HFFc6 (cell line): ENCODE results near the gene AFF1. TPM values are rescaled to one million over a fixed set of nuclear protein-coding genes. Genes with fewer than 3 reads are reported as not detected.

Experiments used
- DNase-seq: peaks from one replicate; pipeline ENCODE4 v3.0.0-alpha.2; 2018
- H3K27ac Mint-ChIP-seq: 2 replicates; pipeline ENCODE4 v1.8.0; 2020; ENCODE audit warnings: mild to moderate bottlenecking, mixed read lengths
- H3K27me3 Mint-ChIP-seq: 2 replicates; pipeline ENCODE4 v1.8.0; 2021; ENCODE audit warnings: mild to moderate bottlenecking, moderate library complexity, mixed read lengths; ENCODE audit not compliant: insufficient read depth
- H3K36me3 Mint-ChIP-seq: 2 replicates; pipeline ENCODE4 v1.8.0; 2021; ENCODE audit warnings: low read depth, mixed read lengths
- H3K4me1 Mint-ChIP-seq: 2 replicates; pipeline ENCODE4 v1.8.0; 2020; ENCODE audit warnings: low read depth, mixed read lengths
- H3K4me3 Mint-ChIP-seq: 2 replicates; pipeline ENCODE4 v1.8.0; 2020; ENCODE audit warnings: mild to moderate bottlenecking, moderate library complexity, mixed read lengths
- H3K9me3 Mint-ChIP-seq: 2 replicates; pipeline ENCODE4 v1.8.0; 2020; ENCODE audit warnings: mild to moderate bottlenecking, mixed read lengths
- CTCF ChIP-seq: fragments of 200-600 bp; sonication (generic); IDR thresholded peaks from 2 replicates; pipeline ENCODE4 v1.5.0; 2021; ENCODE audit warnings: antibody characterized with exemption, mild to moderate bottlenecking
- total RNA-seq, 6 experiments: library from RNA; stranded (reverse); fragmentation: NEBNext Ultra II Directional; extraction: Animal tissue kit (Norgen Biotek cat#: 25700); gene quantifications; 2 replicates in 1 of 6; 3 replicates in 5 of 6; pipeline ENCODE4 v1.2.3, GENCODE V29; 2021

The AFF1 gene
- total RNA-seq, 6 experiments from 2014 or later: 28.3 to 43.6 (median 32.8) TPM

- DNase-seq: no peak
- Mint-ChIP-seq H3K4me1 (peaks cover 22% of the 10 kb centered on the region), H3K36me3 (peaks cover 25% of the 10 kb centered on the region), H3K4me3 (no peak overlapping the region), H3K27me3 (no peaks in the 10 kb centered on the region), H3K9me3 (no peaks in the 10 kb centered on the region), H3K27ac (peak overlapping the region; percentile 33; the same call in 1 of the 2 replicates)
- TF ChIP-seq CTCF: no peak
Observed at GRCh38 chr4:87120411-87121162, 185.8 kb downstream of the AFF1 start.

- Mint-ChIP-seq H3K27me3 (no peaks in the 10 kb centered on the region), H3K9me3 (no peaks in the 10 kb centered on the region), H3K36me3 (peaks cover 26% of the 10 kb centered on the region), H3K4me3 (no peak overlapping the region), H3K27ac (no peak overlapping the region), H3K4me1 (peaks cover 22% of the 10 kb centered on the region)
- TF ChIP-seq CTCF: no peak
- no peak for DNase-seq
Observed at GRCh38 chr4:87121341-87122065, 186.7 kb downstream of the AFF1 start.

GRCh38 chr4:87122252-87122651, 187.4 kb downstream of the AFF1 start:
- Mint-ChIP-seq H3K4me3 (no peak overlapping the region), H3K27ac (no peak overlapping the region), H3K36me3 (peaks cover 28% of the 10 kb centered on the region), H3K9me3 (no peaks in the 10 kb centered on the region), H3K4me1 (peaks cover 22% of the 10 kb centered on the region), H3K27me3 (no peaks in the 10 kb centered on the region)
- no peak for TF ChIP-seq CTCF
- no peak for DNase-seq

GRCh38 chr4:87126056-87126455, 191.2 kb downstream of the AFF1 start:
- no peak for TF ChIP-seq CTCF
- Mint-ChIP-seq H3K4me3 (no peak overlapping the region), H3K36me3 (peaks cover 28% of the 10 kb centered on the region), H3K27ac (no peak overlapping the region), H3K4me1 (peaks cover 6% of the 10 kb centered on the region), H3K9me3 (no peaks in the 10 kb centered on the region), H3K27me3 (no peaks in the 10 kb centered on the region)
- DNase-seq: no peak

- no peaks in the 10 kb centered on the region for H3K27me3 Mint-ChIP-seq
- H3K4me3 Mint-ChIP-seq: no peak overlapping the region
- no peak overlapping the region for H3K27ac Mint-ChIP-seq
- H3K4me1 Mint-ChIP-seq: no peaks in the 10 kb centered on the region; the same call in 1 of the 2 replicates
- no peaks in the 10 kb centered on the region for H3K9me3 Mint-ChIP-seq
- H3K36me3 Mint-ChIP-seq: peaks cover 33% of the 10 kb centered on the region
- no peak for TF ChIP-seq CTCF
- no peak for DNase-seq
Observed at GRCh38 chr4:87128006-87128705, 193.3 kb downstream of the AFF1 start.
